GM19043 (cell line): ENCODE data around the gene PRKCE.
"Not testable (repeated sequence)": the region's sequence is repeated elsewhere in the genome, so short reads cannot be mapped to it uniquely, and the experiment has no call there.

Experiments used
- ATAC-seq: cut with Tn5 transposase; IDR thresholded peaks from one replicate; pipeline ENCODE4 v1.9.1; 2021; ENCODE audit warnings: low read depth; ENCODE audit not compliant: unreplicated experiment

Gene PRKCE

DNA sequence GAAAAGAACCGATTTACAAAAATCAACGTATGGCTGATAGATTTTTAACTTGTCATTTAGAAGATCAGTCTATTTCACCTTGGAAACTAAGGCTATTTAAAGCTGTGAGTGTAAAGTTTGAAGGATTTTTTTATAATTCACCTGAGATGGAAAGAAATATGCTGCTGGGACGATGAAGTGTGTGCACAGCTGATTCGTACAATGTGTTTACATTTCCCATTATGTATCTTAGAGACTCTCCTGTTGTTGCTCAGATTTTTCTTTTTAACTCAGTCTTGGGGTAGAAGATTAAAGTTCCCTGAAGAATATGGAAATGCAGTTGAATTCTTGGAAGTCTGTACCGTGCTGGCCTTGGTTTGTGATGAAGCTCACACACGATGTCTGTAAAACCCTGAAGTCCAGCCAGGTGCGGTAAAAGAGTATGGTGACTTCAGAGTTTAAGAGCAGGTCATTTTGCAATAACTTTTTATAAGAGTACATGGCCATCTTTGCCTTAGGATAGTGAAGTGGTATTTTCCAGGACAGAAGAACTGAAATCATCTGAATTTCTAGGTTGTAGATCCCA, 250.1 kb downstream of the PRKCE start:
- no peak for ATAC-seq

DNA sequence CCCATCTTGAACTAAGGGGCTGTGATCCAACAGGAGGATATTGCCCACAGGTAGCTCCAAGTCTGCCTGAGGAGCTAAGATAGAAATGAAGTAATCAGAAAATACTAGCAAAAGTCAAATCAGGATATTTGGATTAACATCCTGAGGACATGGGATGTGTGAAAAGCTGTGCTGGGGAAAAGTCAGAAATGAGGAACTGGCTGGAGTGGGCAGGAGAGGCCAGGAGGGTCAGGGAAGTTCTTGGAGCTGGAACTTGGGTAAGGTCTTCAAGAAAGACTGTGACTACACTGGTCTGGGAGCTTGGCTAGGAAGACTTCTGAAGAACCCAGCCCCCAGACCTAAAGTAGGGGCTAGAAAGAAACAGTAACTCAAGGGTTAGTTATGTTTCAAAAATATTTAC, 250.9 kb downstream of the PRKCE start:
- no peak for ATAC-seq

DNA sequence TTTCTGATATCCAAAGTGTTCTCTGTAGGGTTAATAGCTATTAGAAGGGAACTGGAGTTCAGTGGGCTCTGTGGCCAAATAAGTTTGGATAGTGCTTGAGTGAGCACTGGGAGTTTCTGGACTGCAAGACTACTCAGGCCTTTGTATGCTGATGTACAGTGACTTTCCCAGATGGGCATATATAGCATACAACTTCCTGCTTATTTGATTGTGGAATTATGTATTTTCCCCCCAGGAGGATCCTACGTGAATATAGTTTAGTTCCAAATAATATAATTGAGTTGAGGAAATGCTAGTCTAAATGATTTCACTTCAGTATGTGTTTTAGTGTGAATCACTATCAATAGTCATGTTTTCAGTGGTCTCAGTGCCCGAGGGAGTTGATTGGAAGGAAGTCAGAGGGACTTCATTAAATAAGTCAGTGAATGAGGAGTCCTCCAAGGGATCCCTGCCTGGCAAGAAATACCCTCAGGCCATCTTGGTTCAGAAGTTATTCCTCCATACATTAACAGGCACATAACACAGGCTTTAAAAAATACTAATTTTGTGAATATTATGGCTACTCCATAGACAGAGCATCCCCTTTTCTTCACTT, 251.4 kb downstream of the PRKCE start:
- no peak for ATAC-seq

DNA sequence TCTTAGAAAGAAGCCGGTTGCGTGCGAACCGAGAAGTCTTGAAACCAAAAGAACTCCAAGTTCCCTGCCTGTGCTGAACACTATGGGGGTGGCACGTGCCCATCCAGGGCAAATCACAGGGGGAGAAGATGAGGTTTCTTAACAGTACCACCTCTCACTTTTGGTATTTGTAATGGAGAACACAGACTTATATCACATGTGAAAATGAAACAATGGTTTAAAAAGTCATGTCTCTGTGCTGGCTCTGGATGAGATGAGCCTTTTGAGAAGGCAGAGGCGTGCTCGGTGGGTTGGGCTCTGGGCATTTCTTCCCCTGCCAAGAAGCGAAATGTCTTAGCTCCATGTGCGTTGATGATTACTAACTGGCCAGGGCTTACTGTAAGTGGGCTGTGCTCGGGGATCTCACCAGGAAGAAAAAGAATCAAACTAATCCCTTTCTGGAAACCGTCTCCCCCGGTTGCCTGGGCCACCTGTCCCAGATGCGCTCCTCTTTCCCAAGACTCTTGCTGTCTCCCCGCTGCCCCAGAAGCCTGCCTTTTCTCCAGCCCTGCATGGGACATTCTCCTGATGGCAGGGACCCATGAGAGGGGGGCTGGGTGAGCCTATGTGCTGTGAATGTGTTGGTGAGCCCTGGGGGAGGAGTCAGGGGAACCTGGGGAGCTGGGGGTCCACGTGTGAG, 252.9 kb downstream of the PRKCE start:
- peak; percentile 44 for ATAC-seq

DNA sequence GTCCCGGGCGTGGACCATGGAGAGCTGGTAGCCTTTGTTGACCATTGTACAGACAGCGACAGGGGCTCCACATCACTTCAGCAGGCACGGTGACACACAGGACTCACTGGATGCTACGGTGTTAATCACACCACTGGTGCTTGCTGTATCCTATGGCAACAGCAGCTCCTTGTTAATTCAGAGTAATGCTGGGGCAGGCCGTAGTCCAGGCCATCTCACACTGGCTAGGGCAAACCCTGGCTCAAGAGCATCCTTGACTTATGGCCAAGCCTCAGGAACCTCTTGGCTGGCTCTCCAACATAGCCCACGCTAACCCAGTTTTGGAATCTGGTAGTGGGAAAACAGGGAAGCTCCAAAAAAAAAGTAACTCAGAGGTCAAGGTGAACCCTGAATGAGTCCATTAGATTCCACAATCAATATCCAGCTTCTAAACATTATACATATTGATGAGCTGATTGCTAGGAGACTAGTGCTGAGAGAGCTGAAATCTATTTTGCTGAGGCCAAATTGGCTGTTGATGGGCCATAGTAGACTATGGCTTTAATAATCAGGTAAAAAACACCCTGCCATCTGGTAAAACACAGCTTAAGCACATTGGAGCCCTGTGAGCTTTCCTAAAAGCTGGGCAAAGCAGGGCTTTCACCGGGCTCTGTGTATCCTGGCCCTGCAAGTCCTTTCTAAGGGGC, 253.6 kb downstream of the PRKCE start:
- ATAC-seq = no peak

DNA sequence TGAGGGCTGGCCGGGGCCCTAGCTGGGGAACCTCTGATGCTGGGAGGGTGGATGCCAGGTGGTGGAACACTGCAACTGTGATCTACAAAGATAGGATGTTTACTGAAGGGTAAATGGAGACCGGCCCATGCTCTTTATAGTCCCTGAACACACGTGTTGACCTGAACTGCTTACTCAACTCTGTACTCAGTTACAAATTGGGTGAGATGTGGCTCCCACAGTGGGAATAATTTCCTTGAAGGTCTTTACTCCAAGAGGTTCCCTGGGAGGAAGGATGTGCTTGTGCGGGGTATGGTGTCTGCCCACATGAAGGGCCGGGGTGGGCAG, 254.1 kb downstream of the PRKCE start:
- no peak for ATAC-seq

DNA sequence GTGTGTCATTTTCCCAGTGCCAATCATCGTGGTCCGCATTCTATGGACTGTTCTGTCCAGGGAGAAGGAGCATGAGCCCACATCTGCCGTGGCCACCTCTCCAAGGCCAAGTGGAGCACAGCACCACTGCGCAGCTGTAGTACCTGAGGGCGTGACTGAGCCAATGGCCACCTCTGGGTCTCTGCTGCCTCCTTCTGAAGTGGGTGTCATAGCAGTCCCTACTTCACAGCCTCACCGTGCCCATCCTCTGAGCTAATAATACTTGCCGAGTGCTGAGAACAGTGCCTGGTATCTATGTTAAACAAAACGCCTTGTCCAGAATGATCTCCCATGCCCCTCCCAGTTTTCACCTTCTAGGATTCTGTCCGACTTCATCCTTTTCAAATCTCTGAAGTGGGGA, 256.1 kb downstream of the PRKCE start:
- ATAC-seq = no peak

DNA sequence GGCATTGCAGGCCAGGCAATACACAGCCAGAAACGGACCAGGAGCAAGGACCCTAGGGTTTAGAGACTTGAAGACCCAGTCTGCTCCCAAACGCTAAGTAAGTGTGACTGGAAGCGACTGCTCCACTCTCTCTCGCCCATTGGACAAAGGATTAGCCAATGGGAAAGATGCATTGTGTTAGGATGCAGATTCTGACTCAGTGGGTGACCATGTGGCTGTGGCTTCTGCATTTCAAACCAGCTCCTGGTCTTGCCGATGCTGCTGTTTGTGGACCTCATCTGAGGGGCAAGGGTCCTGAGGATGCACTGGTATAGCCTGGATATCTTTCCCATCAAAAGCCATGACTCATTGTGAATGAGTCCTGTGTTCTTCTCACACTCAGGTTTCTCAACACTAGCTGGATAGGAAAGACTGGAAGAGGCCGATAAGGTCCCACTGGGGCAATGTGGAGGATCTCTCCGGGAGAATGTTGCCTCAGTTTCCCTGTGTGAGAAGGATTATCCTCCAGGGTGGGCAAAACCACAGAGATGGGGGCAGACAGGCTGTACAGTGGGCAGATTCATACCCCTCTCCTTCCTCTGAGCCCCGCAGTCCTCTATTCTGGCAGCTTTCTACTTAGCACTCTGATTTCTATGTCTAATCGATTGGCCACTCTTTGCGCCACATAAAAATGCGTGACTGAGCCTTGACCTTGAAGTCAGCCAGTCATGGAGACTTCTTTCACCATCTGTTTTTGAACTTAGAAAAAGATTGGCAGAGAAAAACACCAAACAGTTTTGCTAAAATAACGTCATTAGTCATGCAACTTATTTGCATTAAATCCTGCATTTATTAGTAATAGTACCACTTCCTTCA, 257.1 kb downstream of the PRKCE start:
- ATAC-seq = no peak

DNA sequence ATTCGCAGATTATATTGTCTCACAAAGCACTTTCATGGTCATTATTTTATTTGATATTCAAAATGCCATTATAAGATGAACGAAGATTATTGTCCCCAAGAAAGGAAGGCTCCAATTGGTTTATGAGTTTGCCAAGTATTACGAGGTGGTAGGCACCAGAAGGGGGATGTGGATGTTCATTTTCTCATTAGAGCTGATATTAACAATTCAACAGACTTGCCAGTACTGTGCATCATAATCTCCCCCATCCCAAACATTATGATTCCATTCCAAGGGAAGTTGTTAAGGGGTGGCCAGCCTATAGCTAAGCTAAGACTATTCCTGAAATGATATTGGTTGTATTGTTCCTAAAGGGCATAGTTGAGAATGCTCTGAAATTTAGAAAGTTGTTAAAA, 257.7 kb downstream of the PRKCE start:
- ATAC-seq = no peak

DNA sequence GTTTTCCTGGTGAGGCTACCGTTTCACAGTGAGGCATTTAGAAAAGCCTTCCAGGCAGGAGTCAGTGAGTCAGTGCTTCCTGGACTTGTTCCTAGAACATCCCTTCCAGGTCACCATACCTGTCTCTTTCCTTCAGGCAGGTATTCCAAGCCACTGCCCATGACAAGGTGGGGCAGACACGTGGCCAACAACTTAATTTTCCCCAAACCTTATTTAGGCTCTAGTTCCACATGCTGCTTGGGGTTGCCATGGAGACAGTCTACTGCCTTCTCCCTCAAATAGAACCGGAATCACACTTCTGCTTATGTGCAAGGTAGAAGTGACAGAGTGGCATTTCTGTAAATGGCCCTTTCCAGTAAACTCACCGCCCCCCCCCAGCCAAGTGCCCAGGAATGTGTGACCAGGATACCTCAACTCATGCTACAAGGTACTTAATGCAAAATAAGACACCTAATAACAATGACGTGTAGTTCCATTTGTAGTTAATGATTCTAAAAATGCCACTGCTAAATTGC, 258.3 kb downstream of the PRKCE start:
- peak; percentile 70 for ATAC-seq

DNA sequence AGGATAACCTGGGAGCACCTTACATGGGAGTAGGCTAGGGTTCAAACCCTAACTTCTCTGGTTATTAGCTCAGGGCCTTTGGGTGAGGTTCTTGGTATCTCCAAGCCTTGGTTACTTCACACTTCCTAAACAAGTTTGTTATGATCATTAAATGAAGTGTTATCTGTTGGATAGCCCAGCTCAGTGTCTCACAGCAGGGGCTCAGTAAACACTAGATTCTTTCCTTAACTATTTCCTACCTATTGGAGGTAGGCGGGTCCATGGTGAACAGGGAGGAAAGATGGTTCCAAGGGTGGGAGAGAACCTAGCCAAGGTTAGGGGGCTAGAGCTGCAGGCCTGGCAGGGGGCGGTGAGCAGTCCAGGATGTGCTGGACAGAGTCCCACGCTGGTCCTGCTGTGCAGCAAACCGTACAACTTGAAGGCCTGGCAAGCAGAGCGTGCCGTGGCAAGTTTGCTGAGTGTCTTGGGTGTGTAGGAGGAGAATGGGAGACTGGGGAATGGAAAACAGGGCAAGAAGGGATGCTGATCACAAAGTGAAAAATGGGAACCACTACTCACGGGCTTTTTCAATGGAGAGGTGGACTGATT, 259.1 kb downstream of the PRKCE start:
- no peak for ATAC-seq

DNA sequence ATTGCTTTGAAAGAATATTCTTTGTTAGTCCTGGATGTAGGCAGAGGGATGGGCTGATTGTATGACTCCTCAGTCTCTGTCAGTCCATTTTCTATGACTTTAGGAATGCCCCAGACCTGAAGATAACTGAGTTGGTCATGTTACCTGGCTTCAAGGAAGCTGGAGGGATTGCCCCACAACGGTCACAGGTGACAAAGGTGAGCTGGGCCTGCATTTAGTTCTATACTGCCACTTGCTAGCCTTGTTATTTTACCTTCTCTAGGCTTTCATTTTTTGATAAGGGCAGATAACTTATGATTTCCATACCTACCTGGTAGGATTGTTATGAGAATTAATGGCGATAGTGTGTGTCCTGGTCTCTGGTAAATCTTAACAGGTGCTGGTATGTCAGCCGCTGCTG, 260.1 kb downstream of the PRKCE start:
- no peak for ATAC-seq

DNA sequence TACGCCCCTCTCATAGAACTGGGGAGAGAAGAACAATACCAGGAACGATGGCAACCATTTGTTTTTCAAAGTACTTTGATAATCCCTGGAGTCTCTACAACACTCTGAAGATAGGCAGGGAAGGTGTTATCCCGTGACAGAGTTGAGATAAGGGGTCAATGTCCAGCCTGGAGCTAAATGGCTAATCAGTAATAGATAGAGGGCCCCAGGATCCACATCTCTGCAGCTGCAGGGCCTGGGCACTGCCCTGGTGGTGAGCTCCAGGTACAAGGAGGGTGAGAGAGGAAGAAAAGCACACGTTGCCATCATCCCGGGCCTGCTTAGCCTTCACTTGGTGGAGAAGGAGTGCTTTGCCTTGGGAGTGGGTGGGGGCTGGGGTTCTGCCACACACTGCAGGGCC, 260.6 kb downstream of the PRKCE start:
- no peak for ATAC-seq

DNA sequence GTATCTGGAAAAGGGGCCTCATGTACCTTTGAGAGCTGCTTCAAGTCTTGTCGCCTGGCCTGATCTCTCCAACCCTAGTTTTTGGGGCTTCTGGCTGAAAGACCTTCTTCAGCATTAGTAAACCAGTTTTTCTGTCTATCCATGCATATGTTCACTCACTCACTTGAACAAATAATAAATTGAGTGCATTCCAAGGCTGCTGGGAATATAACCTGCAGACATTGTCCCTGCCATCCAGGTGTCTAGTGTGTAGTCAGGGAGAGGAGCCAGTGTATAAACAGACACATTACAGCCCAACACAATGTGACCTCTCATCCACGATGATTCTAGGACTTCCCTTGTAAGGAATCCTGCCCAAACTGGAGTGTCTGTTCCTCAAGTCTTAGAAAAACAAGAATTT, 262.1 kb downstream of the PRKCE start:
- no peak for ATAC-seq

DNA sequence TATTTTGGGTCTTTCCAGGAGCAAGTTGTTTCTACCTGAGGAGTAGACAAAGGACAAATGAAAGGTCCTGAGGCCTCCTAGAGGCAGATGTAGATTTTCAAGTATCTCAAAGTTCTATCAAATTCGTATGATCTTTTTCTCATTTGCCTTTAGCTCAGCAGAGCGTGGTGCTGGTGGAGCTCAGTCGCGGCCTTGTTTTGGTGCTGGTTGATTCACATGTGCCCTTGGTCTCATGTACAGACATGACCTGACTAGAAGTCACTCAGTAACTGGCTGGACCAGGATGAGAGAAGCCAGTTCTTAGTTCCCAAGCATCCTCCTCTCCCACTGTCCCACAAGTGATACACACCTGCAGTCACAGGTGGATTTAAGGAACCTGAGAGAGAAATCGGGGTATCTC, 264.0 kb downstream of the PRKCE start:
- ATAC-seq = no peak

DNA sequence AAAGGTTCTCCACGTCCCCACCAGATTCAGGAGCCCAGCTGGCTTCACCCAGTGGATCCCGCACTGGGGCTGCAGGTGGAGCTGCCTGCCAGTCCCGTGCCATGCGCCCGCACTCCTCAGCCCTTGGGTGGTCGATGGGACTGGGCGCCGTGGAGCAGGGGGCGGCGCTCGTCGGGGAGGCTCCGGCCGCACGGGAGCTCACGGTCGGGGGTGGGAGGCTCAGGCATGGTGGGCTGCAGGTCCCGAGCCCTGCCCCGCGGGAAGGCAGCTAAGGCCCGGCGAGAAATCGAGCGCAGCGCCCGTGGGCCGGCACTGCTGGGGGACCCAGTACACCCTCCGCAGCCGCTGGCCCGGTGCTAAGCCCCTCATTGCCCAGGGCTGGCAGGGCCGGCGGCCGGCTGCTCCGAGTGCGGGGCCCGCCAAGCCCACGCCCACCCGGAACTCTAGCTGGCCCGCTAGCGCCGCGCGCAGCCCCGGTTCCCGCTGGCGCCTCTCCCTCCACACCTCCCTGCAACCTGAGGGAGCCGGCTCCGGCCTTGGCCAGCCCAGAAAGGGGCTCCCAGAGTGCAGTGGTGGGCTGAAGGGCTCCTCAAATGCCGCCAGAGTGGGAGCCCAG, 266.2 kb downstream of the PRKCE start:
- not testable (repeated sequence) for ATAC-seq

DNA sequence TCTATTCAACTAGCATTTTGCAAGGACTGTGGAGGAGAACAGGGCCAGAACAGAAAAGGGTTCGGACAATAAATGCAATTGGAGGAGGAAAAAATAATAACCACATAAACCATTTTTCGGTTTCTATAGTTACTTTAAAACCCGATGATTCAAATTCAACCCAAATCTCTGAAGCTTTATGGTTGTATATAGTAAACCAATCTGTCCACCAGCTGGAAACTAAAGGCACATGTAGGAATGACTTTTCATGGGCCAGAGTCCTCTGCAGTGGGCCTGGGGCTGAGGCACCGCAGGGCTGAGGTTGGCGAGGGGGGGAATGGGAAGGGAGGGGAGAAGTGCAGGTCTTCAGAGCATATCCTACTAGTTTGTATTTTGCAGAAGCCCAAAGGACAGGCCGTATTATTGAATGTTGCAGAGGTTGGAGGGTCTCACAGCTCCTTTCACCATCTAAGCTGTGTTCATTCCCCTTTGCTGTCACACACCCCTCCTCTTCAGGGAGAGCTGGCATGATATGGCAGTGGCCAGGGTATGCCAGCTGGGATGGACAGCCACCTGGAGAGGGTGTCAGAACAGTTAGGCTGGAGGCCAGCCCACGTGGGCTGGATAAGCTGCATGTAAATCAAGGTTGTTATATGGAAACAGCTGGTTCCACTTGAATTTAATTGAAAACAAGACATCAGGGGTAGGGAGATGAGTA, 267.1 kb downstream of the PRKCE start:
- ATAC-seq = no peak

DNA sequence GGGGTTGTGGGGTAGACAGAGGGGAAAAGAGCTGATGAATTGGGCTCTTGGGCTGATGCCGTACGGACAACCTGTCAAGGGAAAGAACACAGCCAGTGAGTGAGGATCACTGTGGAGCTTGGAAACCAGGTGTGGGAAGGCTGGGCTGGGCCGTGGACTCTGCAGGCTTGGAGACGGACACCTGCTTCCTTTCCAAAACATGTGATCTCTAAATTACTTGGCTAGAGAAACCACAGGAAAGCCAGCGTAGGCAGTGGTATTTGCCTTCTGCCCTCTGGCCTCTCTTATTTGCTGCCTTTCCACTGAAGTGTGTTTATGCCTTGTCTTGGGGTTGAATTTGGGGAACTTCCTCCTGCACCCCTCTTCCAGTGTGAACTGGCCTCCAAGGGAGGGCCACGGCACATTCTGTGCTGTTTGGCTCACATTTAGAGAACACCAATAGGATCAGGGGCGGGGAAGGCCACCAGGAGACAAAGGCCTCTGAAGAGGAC, 267.7 kb downstream of the PRKCE start:
- ATAC-seq = no peak

DNA sequence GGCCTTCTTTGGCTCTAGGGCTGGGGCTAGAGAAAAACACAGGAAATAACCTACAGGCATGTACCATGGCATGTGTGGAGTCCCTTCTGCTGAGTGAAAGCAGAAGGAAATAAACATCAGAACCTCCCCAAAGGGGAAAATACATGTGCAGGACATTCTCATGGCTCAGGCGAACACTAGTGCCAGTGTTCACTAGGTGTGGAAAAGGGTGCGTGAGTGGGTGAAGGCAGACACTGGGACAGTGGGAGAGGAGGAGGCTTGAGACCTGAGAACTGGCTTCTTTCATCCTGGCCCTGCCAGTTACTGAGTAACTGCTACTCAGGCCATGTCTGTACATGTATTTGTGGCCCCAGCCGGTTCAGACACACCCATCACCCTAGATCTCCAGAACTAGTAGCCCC, 268.2 kb downstream of the PRKCE start:
- ATAC-seq = no peak
